AG04449 (cell line): ENCODE measurements around the gene EEFSEC.

Experiments
- CTCF ChIA-PET: fragments of 350-600 bp; formaldehyde crosslinking; extraction: SDS; loops from one replicate; lab custom pipeline; 2021; ENCODE audit warnings: antibody characterized with exemption; lab: Yijun Ruan, JAX
- POLR2A ChIA-PET: fragments of 400-600, 350-600 bp; formaldehyde crosslinking; extraction: SDS; loops from one replicate; lab custom pipeline; 2020; ENCODE audit warnings: antibody characterized with exemption, inconsistent platforms; lab: Yijun Ruan, JAX
- DNase-seq: peaks from one replicate; pipeline ENCODE4 v3.0.0-alpha.2; 2010; ENCODE audit warnings: low read depth, low spot score
- H3K4me3 ChIP-seq: 2 replicates; pipeline ENCODE4 v1.5.1; 2011; ENCODE audit warnings: low read depth, mild to moderate bottlenecking, control low read depth, low read length
- TF ChIP-seq, protein P1 (sequence below): IDR thresholded peaks from one replicate; pipeline ENCODE4 v1.5.1; 2011; ENCODE audit warnings: mild to moderate bottlenecking, moderate library complexity, low read length, control low read depth, inconsistent platforms; ENCODE audit not compliant: insufficient read depth; ENCODE audit errors: missing control alignments

Gene EEFSEC

GRCh38 chr3:128340198-128340903 is 187.1 kb downstream of the EEFSEC start:
- ChIA-PET CTCF (interaction anchor here (1.5 kb wide), 1 partner anchor 170 kb away, joined by 4 read pairs; no protein-coding TSS in a partner anchor), POLR2A (no interaction called here)
- TF ChIP-seq, protein P1, sequence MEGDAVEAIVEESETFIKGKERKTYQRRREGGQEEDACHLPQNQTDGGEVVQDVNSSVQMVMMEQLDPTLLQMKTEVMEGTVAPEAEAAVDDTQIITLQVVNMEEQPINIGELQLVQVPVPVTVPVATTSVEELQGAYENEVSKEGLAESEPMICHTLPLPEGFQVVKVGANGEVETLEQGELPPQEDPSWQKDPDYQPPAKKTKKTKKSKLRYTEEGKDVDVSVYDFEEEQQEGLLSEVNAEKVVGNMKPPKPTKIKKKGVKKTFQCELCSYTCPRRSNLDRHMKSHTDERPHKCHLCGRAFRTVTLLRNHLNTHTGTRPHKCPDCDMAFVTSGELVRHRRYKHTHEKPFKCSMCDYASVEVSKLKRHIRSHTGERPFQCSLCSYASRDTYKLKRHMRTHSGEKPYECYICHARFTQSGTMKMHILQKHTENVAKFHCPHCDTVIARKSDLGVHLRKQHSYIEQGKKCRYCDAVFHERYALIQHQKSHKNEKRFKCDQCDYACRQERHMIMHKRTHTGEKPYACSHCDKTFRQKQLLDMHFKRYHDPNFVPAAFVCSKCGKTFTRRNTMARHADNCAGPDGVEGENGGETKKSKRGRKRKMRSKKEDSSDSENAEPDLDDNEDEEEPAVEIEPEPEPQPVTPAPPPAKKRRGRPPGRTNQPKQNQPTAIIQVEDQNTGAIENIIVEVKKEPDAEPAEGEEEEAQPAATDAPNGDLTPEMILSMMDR = no peak
- no peak for DNase-seq
- no peak overlapping the region for H3K4me3 ChIP-seq

DNA sequence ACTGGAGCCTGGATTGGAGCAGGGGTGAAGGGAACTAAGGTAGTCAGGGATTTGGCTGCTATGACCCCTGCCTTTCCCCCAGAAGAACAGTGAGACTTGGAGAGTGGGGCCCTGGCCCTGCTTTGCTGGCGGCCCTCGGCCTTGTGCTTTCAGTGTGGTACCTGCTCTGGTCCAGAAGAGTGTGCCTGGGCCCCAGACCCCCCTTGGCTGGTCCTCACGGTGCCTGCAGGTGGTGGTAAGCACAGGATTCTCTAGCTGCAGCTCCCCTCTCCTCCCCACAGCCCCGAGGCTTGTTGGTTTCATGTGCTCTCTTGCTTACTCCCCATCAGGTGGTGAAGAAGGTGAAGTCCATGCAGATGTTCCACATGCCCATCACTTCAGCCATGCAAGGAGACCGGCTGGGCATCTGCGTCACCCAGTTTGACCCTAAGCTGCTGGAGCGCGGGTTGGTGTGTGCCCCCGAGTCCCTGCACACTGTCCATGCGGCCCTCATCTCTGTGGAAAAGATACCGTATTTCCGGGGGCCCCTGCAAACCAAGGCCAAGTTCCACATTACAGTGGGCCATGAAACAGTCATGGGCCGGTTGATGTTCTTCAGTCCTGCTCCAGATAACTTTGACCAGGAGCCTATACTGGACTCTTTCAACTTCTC is 187.7 kb downstream of the EEFSEC start:
- ChIA-PET POLR2A (no interaction called here), CTCF (interaction anchor here (1.5 kb wide), 1 partner anchor 170 kb away, joined by 4 read pairs; no protein-coding TSS in a partner anchor)
- TF ChIP-seq, protein P1 = no peak

DNA sequence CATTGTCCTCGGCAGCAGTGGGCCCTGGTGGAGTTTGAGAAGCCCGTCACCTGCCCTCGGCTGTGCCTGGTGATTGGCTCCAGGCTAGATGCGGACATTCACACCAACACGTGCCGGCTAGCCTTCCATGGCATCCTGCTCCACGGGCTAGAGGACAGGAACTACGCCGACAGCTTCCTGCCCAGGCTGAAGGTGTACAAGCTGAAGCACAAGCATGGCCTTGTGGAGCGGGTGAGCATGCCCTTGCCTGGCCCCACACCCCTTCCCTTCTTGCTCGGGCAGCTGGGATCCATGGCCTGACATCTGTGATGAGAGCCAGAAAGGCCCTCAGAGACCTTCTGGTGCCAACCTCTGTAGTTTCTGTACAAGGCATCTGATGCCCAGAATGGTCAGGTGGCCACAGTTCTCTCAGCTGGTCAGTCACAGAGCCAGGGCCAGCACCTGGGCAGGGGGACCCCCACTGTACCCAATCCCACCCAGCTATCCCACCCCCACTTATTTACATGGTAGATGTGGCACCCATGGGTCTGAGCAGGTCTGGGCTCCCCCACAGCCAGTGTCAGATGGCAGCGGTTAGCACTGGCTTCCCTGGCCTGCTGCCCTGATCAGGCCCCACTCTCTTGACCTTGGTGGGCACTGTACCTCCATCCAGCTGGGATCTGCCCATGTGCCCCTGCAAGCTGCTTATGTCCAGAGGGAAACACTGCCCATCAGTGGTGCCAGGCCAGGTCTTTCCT is 188.5 kb downstream of the EEFSEC start:
- no peak for DNase-seq
- ChIA-PET CTCF (no interaction called here), POLR2A (interaction anchor here (0.5 kb wide), 1 partner anchor 56 kb away, joined by 3 read pairs; no protein-coding TSS in a partner anchor)
- H3K4me3 ChIP-seq = no peak overlapping the region
- TF ChIP-seq, protein P1 = no peak

More for the DNA sequence above, 187.7 kb downstream of the EEFSEC start:
- no peak overlapping the region for H3K4me3 ChIP-seq
- DNase-seq = no peak

DNA sequence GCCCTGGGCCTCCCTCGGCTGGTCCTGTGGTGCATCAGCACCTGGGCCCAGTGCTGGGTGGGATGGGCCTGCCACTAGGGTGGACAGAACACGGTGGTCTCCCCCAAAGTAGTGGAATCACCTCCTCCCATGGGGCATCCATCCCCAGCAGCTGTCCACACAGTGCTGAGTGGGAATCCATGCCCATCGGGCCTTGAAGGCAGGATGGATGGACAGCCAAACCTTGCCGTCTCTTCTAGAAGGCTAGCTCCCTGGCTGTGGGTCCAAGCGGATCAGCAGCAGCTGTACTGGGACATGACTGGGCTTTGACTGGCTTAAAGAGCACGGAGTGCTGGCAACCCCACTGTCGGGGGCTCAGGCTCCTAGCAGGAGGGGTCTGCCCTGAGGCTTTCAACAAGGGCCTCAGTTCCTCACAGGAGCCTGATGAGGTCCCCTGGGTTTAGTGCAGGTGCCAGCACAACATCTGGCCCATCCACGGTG is 189.5 kb downstream of the EEFSEC start:
- H3K4me3 ChIP-seq = no peak overlapping the region
- ChIA-PET POLR2A (no interaction called here), CTCF (no interaction called here)
- no peak for DNase-seq
- TF ChIP-seq, protein P1 = no peak

GRCh38 chr3:128343287-128344051 is 190.2 kb downstream of the EEFSEC start:
- ChIA-PET CTCF (no interaction called here), POLR2A (no interaction called here)
- DNase-seq = no peak
- TF ChIP-seq, protein P1 = no peak
- H3K4me3 ChIP-seq = no peak overlapping the region
